BE2C (cell line): ENCODE data around the gene ASXL3.
A peak's percentile ranks its signal among the peaks of the same experiment; 100 is the strongest.

Experiments
- DNase-seq: peaks from one replicate; pipeline ENCODE4 v3.0.0-alpha.2; 2020
- H3K27me3 ChIP-seq: fragments of 250-450 bp; sonication (Bioruptor Pico); 2 replicates; pipeline ENCODE4 v1.5.1; 2020; ENCODE audit warnings: mild to moderate bottlenecking
- H3K36me3 ChIP-seq: fragments of 250-450 bp; sonication (Bioruptor Pico); 2 replicates; pipeline ENCODE4 v1.5.1; 2020; ENCODE audit warnings: mild to moderate bottlenecking
- H3K4me1 ChIP-seq: fragments of 250-450 bp; sonication (Bioruptor Pico); 2 replicates; pipeline ENCODE4 v1.5.1; 2020
- H3K4me3 ChIP-seq: 2 replicates; pipeline ENCODE4 v1.5.1; 2011; ENCODE audit warnings: low read depth, low read length
- H3K9me3 ChIP-seq: fragments of 250-450 bp; sonication (Bioruptor Pico); 2 replicates; pipeline ENCODE4 v1.5.1; 2020
- CTCF ChIP-seq: IDR thresholded peaks from 2 replicates; pipeline ENCODE4 v1.5.1; 2012; ENCODE audit warnings: mild to moderate bottlenecking, low read depth, low read length

The ASXL3 gene

GRCh38 chr18:33751613-33752221 is 173.7 kb downstream of the ASXL3 start:
- Histone ChIP-seq H3K36me3 (no peaks in the 10 kb centered on the region), H3K9me3 (no peaks in the 10 kb centered on the region), H3K4me3 (no peak overlapping the region), H3K27me3 (no peaks in the 10 kb centered on the region), H3K4me1 (no peaks in the 10 kb centered on the region)
- no peak for DNase-seq
- TF ChIP-seq CTCF, result peak; percentile 41

- H3K4me3 ChIP-seq, result no peak overlapping the region
- no peaks in the 10 kb centered on the region for H3K27me3 ChIP-seq
- DNase-seq, result no peak
- no peak for TF ChIP-seq CTCF
- no peaks in the 10 kb centered on the region for H3K36me3 ChIP-seq
- no peaks in the 10 kb centered on the region for H3K9me3 ChIP-seq
- H3K4me1 ChIP-seq, result no peaks in the 10 kb centered on the region
These were observed 177.4 kb downstream of the ASXL3 start for GRCh38 chr18:33755391-33755790.

DNA sequence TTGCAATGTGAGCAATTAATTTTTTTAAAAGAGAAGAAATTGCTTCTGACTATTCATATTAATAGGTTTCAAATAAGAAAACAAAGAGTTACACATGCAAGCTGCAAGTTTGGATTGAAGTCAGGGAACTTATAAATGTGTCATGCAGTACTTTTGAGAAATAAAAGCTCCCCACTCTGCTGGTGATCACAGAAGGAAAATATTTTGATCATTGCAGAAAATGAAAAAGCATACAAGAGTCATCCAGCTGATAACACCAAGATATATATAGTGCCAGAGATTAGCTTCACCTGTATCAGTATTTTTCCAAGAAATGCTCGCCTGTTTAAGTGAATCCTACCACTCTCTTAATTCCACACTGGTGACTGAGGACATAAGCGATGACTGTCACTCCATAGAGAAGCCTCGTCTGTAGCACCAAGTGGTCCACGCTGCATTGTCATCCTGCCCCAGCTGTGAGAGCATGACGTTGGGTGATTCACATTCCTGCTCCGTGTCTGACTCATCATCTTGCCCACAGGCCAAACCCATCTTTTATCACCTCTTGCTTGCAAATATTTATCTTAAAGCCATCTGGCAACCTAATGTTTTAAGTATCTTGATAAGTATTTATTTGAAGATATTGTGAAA is 178.0 kb downstream of the ASXL3 start:
- DNase-seq, result no peak
- Histone ChIP-seq H3K9me3 (no peaks in the 10 kb centered on the region), H3K27me3 (no peaks in the 10 kb centered on the region), H3K36me3 (no peaks in the 10 kb centered on the region), H3K4me3 (no peak overlapping the region), H3K4me1 (no peaks in the 10 kb centered on the region)
- TF ChIP-seq CTCF, result no peak

DNA sequence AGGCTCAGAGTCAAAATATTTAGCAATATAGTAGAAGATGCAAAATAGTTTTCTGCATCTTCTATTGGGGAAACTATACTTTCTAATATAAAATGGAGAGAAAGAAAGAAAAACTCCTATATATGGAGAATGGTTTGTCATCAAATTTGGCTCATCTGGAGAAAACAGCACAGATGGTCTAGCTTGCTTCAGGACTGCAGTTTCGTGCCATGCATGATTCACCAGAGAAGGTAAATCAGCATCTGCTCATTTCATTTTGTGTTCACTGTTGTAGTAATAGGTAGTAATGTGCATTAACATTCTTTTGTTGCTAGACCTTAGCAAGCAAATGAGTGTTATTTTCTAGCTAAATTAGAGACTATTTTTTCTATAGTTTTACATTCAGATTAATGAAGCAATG is 179.0 kb downstream of the ASXL3 start:
- Histone ChIP-seq H3K4me3 (no peak overlapping the region), H3K27me3 (no peaks in the 10 kb centered on the region), H3K9me3 (no peaks in the 10 kb centered on the region), H3K36me3 (no peaks in the 10 kb centered on the region), H3K4me1 (no peaks in the 10 kb centered on the region)
- TF ChIP-seq CTCF, result no peak
- no peak for DNase-seq

GRCh38 chr18:33761363-33761762 is 183.3 kb downstream of the ASXL3 start:
- Histone ChIP-seq H3K27me3 (no peaks in the 10 kb centered on the region), H3K4me3 (no peak overlapping the region), H3K9me3 (no peaks in the 10 kb centered on the region), H3K36me3 (no peaks in the 10 kb centered on the region), H3K4me1 (no peaks in the 10 kb centered on the region)
- DNase-seq, result no peak
- peak; percentile 30 for TF ChIP-seq CTCF

DNA sequence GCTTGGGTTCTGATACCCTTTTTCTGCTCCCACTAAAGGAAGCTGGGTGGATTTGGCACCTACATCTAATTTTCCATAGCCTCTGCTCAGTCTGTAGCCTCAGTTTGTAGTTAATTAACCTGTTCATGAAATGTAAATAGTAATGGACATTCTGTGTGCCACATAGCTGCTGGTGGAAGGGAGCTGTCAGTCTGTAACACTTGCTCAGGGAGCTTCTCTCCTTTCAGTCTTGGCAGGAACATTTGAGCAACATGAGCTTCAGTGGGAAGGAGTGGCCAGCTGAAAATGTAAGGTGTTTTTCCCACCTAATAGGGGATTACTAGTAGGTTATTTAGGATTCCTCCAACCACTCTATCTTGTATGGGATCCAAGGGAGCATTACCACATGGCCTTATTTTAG is 203.4 kb downstream of the ASXL3 start:
- no peaks in the 10 kb centered on the region for H3K9me3 ChIP-seq
- no peaks in the 10 kb centered on the region for H3K27me3 ChIP-seq
- TF ChIP-seq CTCF, result no peak
- DNase-seq, result no peak
- H3K4me3 ChIP-seq, result no peak overlapping the region
- H3K36me3 ChIP-seq, result no peaks in the 10 kb centered on the region
- H3K4me1 ChIP-seq, result no peaks in the 10 kb centered on the region
